K562 (cell line): Measurements from ENCODE around the gene ARFRP1. TPM values are rescaled to one million over a fixed set of nuclear protein-coding genes. Genes with fewer than 3 reads are reported as not detected.
A peak's percentile ranks its signal among the peaks of the same experiment; 100 is the strongest.

ENCODE experiments used
- BRF1 ChIP-seq: IDR thresholded peaks from 3 replicates; pipeline ENCODE4 v1.6.1; 2011; ENCODE audit warnings: borderline replicate concordance, mild to moderate bottlenecking; ENCODE audit not compliant: insufficient read length; ENCODE audit errors: extremely low read depth
- CC2D1A ChIP-seq: fragments of 450-650 bp; IDR thresholded peaks from 2 replicates; pipeline ENCODE4 v1.6.1; 2017; ENCODE audit warnings: mild to moderate bottlenecking
- E2F6 ChIP-seq, 2 experiments: IDR thresholded peaks; 2 replicates each; pipeline ENCODE4 v1.6.1; 2011; ENCODE audit warnings: borderline replicate concordance in 1 of 2, control low read depth in 1 of 2, low read depth in 1 of 2, low read length in 1 of 2, mild to moderate bottlenecking in 1 of 2, mixed read lengths in 1 of 2, moderate library complexity in 1 of 2; ENCODE audit not compliant: insufficient read depth in 1 of 2, insufficient read length in 1 of 2, poor library complexity in 1 of 2, severe bottlenecking in 1 of 2; ENCODE audit errors: extremely low read depth in 1 of 2
- HDAC1 ChIP-seq, 2 experiments: fragments of 450-650 bp; IDR thresholded peaks; 2 replicates each; pipeline ENCODE4 v1.6.1; 2016 to 2017; ENCODE audit warnings: inconsistent platforms in 1 of 2, mild to moderate bottlenecking in 1 of 2, moderate library complexity in 1 of 2
- KHSRP ChIP-seq: fragments of 450-650 bp; IDR thresholded peaks from 2 replicates; pipeline ENCODE4 v1.6.1; 2017
- KLF6 ChIP-seq: fragments of 250-450 bp; sonication (Bioruptor Pico); IDR thresholded peaks from 2 replicates; pipeline ENCODE4 v1.4.0; 2020; ENCODE audit warnings: mild to moderate bottlenecking, moderate library complexity, borderline replicate concordance
- MNT ChIP-seq, 2 experiments: fragments of 450-650 bp; conservative IDR thresholded peaks; 2 replicates each; pipeline ENCODE4 v1.6.1; 2017; ENCODE audit warnings: mild to moderate bottlenecking in 2 of 2, moderate library complexity in 2 of 2
- MTA2 ChIP-seq: fragments of 450-650 bp; IDR thresholded peaks from 2 replicates; pipeline ENCODE4 v1.6.1; 2016; ENCODE audit warnings: low read depth
- NONO ChIP-seq, 2 experiments: fragments of 200-400 bp in 1 of 2; fragments of 450-650 bp in 1 of 2; formaldehyde crosslinking in 1 of 2; IDR thresholded peaks; 2 replicates each; pipeline ENCODE4 v1.6.1; 2017; ENCODE audit warnings: low read depth in 2 of 2, mild to moderate bottlenecking in 2 of 2, moderate library complexity in 2 of 2, low read length in 1 of 2
- NR3C1 ChIP-seq: sonication (generic); formaldehyde crosslinking; IDR thresholded peaks from 2 replicates; pipeline ENCODE4 v1.8.1; 2022; ENCODE audit warnings: missing genetic modification reagents
- SMAD2 ChIP-seq: fragments of 150-350 bp; IDR thresholded peaks from 2 replicates; pipeline ENCODE4 v1.6.1; 2014; ENCODE audit warnings: low read depth, mild to moderate bottlenecking, low read length
- SNRNP70 ChIP-seq: fragments of 200-400 bp; formaldehyde crosslinking; optimal IDR thresholded peaks from 2 replicates; pipeline ENCODE3; 2017; ENCODE audit warnings: low read depth, low read length
- VEZF1 ChIP-seq: fragments of 200-800 bp; sonication (Bioruptor generic); IDR thresholded peaks from 2 replicates; pipeline ENCODE4 v1.6.1; 2017; ENCODE audit warnings: missing genetic modification characterization, missing compliant biosample characterization
- ZBTB11 ChIP-seq, 3 experiments: fragments of 200-800 bp in 1 of 3; fragments of 250-450 bp in 1 of 3; fragments of 450-650 bp in 1 of 3; sonication (Bioruptor Pico) in 1 of 3; sonication (Bioruptor generic) in 1 of 3; formaldehyde crosslinking in 1 of 3; IDR thresholded peaks; 2 replicates each; pipeline versions ENCODE4 v1.6.1 to v1.8.0; 2016 to 2022; ENCODE audit warnings: mild to moderate bottlenecking in 2 of 3, missing genetic modification characterization in 2 of 3, missing compliant biosample characterization in 1 of 3, moderate library complexity in 1 of 3
- ZNF124 ChIP-seq: sonication (generic); formaldehyde crosslinking; IDR thresholded peaks from 2 replicates; pipeline ENCODE4 v1.8.1; 2022; ENCODE audit warnings: missing genetic modification reagents
- polyA plus RNA-seq, 8 experiments: library from polyadenylated mRNA; depleted of rRNA in 4 of 8; stranded (reverse) in 5 of 8; unstranded in 3 of 8; fragments of >200 nt; fragmentation: Nextera tagmentation in 2 of 8; fragmentation: Illumina TruSeq in 1 of 8; extraction: Ambion mirVana in 2 of 8; extraction: Trizol in 1 of 8; gene quantifications; 2 replicates each; pipeline versions ENCODE4 v1.2.1 to v1.2.3, GENCODE V29; 2011 to 2014; ENCODE audit warnings: inconsistent platforms in 1 of 8, missing spikeins in 1 of 8
- total RNA-seq, 7 experiments: library from RNA; depleted of rRNA in 6 of 7; stranded (reverse); fragments of >200 nt in 6 of 7; fragmentation: Illumina TruSeq in 2 of 7; extraction: Trizol in 2 of 7; gene quantifications; 2 replicates each; pipeline versions ENCODE4 v1.2.1 to v1.2.3, GENCODE V29; 2011 to 2021; ENCODE audit warnings: low replicate concordance in 1 of 7

Gene ARFRP1
- total and polyA plus RNA-seq, 9 of the 15 experiments (the other 6 are each of a cell fraction or from before 2014, with no cell fraction given), result 2.2 to 78.9 (median 37.3) TPM

- no peak for TF ChIP-seq KLF6 (CRISPR knock-in tag)
- TF ChIP-seq E2F6 (IDR thresholded peaks at IDR 0.05; ENCODE audit: borderline replicate concordance in 1 of 2, extremely low read depth in 1 of 2, insufficient read depth in 1 of 2, insufficient read length in 1 of 2, low read depth in 1 of 2, low read length in 1 of 2, poor library complexity in 1 of 2, severe bottlenecking in 1 of 2), result peak; percentile 77 to 84
- TF ChIP-seq NR3C1 (CRISPR knock-in tag), result no peak
- no peak for TF ChIP-seq VEZF1
- TF ChIP-seq NONO (IDR thresholded peaks at IDR 0.05; ENCODE audit: low read depth in 2 of 2, low read length in 1 of 2), result 0 out of 4 replicates have a peak, but pooled peaks of 1 of the 2 experiments have one; percentile 26
- TF ChIP-seq HDAC1 (IDR thresholded peaks at IDR 0.05), result peak in 1 of 2 experiments; percentile 20; a peak in 1 of 4 replicates
- no peak for TF ChIP-seq CC2D1A
- no peak for TF ChIP-seq BRF1
- no peak for TF ChIP-seq SMAD2
- no peak for TF ChIP-seq MTA2
- TF ChIP-seq MNT (conservative IDR thresholded peaks at IDR 0.05), result peak; percentile 35 to 44; a peak in 1 of 4 replicates
- TF ChIP-seq SNRNP70, result no peak
- peak in 1 of 3 experiments; percentile 95; a peak in 2 of 6 replicates for TF ChIP-seq ZBTB11 (CRISPR knock-in tag; IDR thresholded peaks at IDR 0.05)
- no peak for TF ChIP-seq ZNF124
- TF ChIP-seq KHSRP, result no peak
These were observed 50.4 kb downstream of the ARFRP1 start (continued) for GRCh38 chr20:63657260-63657936.
